Neural progenitor cell (in vitro differentiated cells): ENCODE results near the gene ZNF423. TPM values are rescaled to one million over a fixed set of nuclear protein-coding genes. Genes with fewer than 3 reads are reported as not detected.

Experiments
- DNase-seq: peaks from one replicate; pipeline ENCODE4 v3.0.0-alpha.2; 2016; ENCODE audit warnings: low spot score
- H2AFZ ChIP-seq: fragments of 200-600 bp; sonication (generic); replicated peaks from 2 replicates; pipeline ENCODE4 v1.6.1; 2016; ENCODE audit warnings: antibody characterized with exemption
- H3F3A ChIP-seq: fragments of 200-600 bp; sonication (generic); 2 replicates; pipeline ENCODE4 v1.6.1; 2016; ENCODE audit warnings: antibody characterized with exemption, low read depth
- H3K27ac ChIP-seq: fragments of 200-600 bp; sonication (generic); 2 replicates; pipeline ENCODE4 v1.5.1; 2016; ENCODE audit warnings: mild to moderate bottlenecking
- H3K27me3 ChIP-seq: fragments of 200-600 bp; sonication (generic); 2 replicates; pipeline ENCODE4 v1.6.1; 2016; ENCODE audit warnings: mild to moderate bottlenecking, moderate library complexity
- H3K36me3 ChIP-seq: fragments of 200-600 bp; sonication (generic); 2 replicates; pipeline ENCODE4 v1.5.1; 2016
- H3K4me1 ChIP-seq: fragments of 200-600 bp; sonication (generic); 2 replicates; pipeline ENCODE4 v1.6.1; 2016; ENCODE audit warnings: mixed run types
- H3K4me2 ChIP-seq: fragments of 200-600 bp; sonication (generic); 2 replicates; pipeline ENCODE4 v1.6.1; 2016
- H3K4me3 ChIP-seq: fragments of 200-600 bp; sonication (generic); 2 replicates; pipeline ENCODE4 v1.5.1; 2016
- H3K79me2 ChIP-seq: fragments of 200-600 bp; sonication (generic); 2 replicates; pipeline ENCODE4 v1.6.1; 2016; ENCODE audit warnings: low read depth
- H3K9ac ChIP-seq: fragments of 200-600 bp; sonication (generic); 2 replicates; pipeline ENCODE4 v1.6.1; 2016
- H3K9me3 ChIP-seq: fragments of 200-600 bp; sonication (generic); 2 replicates; pipeline ENCODE4 v1.5.1; 2016; ENCODE audit warnings: low read depth
- H4K20me1 ChIP-seq: fragments of 200-600 bp; sonication (generic); 2 replicates; pipeline ENCODE4 v1.6.1; 2016; ENCODE audit warnings: low read depth
- H3K27ac Mint-ChIP-seq: 3 replicates; pipeline ENCODE4 v1.8.0; 2021; ENCODE audit warnings: mixed read lengths
- H3K27me3 Mint-ChIP-seq: 2 replicates; pipeline ENCODE4 v1.8.0; 2022; ENCODE audit warnings: low read depth, mild to moderate bottlenecking, inconsistent platforms, moderate library complexity, mixed read lengths; ENCODE audit not compliant: insufficient read depth
- H3K36me3 Mint-ChIP-seq: 3 replicates; pipeline ENCODE4 v1.8.0; 2021; ENCODE audit warnings: mixed read lengths
- H3K4me1 Mint-ChIP-seq: 3 replicates; pipeline ENCODE4 v1.8.0; 2021; ENCODE audit warnings: mixed read lengths
- H3K4me3 Mint-ChIP-seq: 3 replicates; pipeline ENCODE4 v1.8.0; 2021; ENCODE audit warnings: mild to moderate bottlenecking, moderate library complexity, mixed read lengths
- H3K9me3 Mint-ChIP-seq: 3 replicates; pipeline ENCODE4 v1.8.0; 2020; ENCODE audit warnings: mixed read lengths
- CTCF ChIP-seq: fragments of 200-600 bp; sonication (generic); IDR thresholded peaks from 2 replicates; pipeline ENCODE4 v1.5.1; 2017; ENCODE audit warnings: antibody characterized with exemption, mild to moderate bottlenecking
- EZH2 ChIP-seq: fragments of 200-600 bp; sonication (generic); IDR thresholded peaks from 2 replicates; pipeline ENCODE4 v1.6.1; 2017; ENCODE audit warnings: antibody characterized with exemption, mild to moderate bottlenecking, moderate library complexity
- EZH2phosphoT487 ChIP-seq: fragments of 200-600 bp; sonication (generic); IDR thresholded peaks from 2 replicates; pipeline ENCODE4 v1.6.1; 2017; ENCODE audit warnings: antibody characterized with exemption
- total RNA-seq: library from RNA; depleted of rRNA; stranded (reverse); fragments of >200 nt; gene quantifications from 2 replicates; pipeline ENCODE4 v1.2.3, GENCODE V29; 2015; ENCODE audit warnings: low replicate concordance

Gene ZNF423
- total RNA-seq, 1 donor from 2014 or later, result 21.9 TPM

DNA sequence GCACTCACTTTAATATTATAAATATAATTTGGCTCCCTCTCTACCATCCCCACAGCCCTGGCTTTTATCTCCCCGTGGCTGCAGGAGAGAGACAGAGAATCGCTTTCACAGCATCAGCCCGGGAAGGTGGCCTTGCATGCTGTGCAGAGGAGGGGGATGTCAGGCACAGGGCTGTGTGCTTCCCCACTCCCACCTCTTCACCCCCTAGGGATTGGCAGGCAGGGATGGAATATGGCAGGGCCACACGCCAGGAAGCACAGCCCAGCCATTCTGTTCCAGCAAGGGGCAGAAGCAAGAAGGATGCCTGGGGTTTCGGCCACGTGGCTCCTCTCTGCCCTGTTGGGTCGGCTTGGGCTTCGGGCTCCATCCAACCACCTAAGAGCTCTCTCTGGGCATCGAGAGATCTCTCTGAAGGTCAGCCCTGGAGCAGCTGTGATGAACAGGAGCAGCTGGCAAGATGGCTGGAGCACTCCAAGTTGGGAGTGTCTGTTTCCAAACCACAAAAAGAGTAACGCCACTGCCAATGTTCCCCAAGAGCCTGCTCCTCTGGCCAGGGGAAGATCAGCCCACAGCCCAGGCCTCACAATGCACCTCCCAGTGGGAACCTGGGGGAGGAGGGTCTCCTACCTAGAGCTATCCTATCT is 259.1 kb downstream of the ZNF423 start:
- no peak overlapping the region for H3K9ac ChIP-seq
- peaks cover 43% of the 10 kb centered on the region for H3F3A ChIP-seq

DNA sequence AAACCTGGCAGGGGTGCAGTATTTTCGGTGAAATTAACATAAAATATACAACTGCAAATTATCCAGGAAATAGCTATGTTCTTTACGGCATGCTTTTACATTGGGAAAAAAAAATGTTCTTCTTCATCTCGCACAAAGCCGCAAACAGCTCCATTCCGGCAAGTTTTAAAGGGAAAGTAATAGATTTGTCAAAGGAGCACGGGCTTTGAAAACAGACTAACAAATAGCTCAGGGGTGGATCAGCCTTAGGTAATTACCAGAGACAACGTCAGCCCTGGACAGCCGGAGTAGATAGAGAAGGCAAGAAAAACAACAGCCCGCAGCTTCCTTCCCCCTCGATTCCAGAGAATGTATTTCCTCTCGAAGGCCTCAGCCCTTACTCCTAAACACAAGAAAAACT is 259.8 kb downstream of the ZNF423 start:
- Mint-ChIP-seq H3K9me3 (no peaks in the 10 kb centered on the region), H3K4me3 (peak overlapping the region; percentile 33), H3K4me1 (peaks cover 82% of the 10 kb centered on the region), H3K27me3 (peaks cover 5% of the 10 kb centered on the region), H3K36me3 (no peaks in the 10 kb centered on the region), H3K27ac (no peak overlapping the region)
- TF ChIP-seq EZH2, result no peak
- no peak for TF ChIP-seq CTCF
- H3K9me3 ChIP-seq, result no peaks in the 10 kb centered on the region
- peaks cover 43% of the 10 kb centered on the region for H3F3A ChIP-seq
- H3K4me1 ChIP-seq, result peaks cover 41% of the 10 kb centered on the region
- H4K20me1 ChIP-seq, result peaks cover 59% of the 10 kb centered on the region
- no peak overlapping the region for H2AFZ ChIP-seq
- H3K4me2 ChIP-seq, result peak overlapping the region; percentile 55
- DNase-seq, result peak; percentile 64
- H3K9ac ChIP-seq, result no peak overlapping the region
- H3K27ac ChIP-seq, result peak overlapping the region; percentile 54
- no peak overlapping the region for H3K4me3 ChIP-seq
- H3K36me3 ChIP-seq, result no peaks in the 10 kb centered on the region
- peaks cover 56% of the 10 kb centered on the region for H3K79me2 ChIP-seq
- H3K27me3 ChIP-seq, result no peaks in the 10 kb centered on the region

More for the DNA sequence above, 259.1 kb downstream of the ZNF423 start:
- Mint-ChIP-seq H3K36me3 (no peaks in the 10 kb centered on the region), H3K9me3 (no peaks in the 10 kb centered on the region), H3K27me3 (peaks cover 5% of the 10 kb centered on the region), H3K4me1 (peaks cover 77% of the 10 kb centered on the region), H3K4me3 (no peak overlapping the region), H3K27ac (no peak overlapping the region)
- H3K27ac ChIP-seq, result peak overlapping the region; percentile 54
- no peaks in the 10 kb centered on the region for H3K27me3 ChIP-seq
- H3K36me3 ChIP-seq, result no peaks in the 10 kb centered on the region
- H3K79me2 ChIP-seq, result peaks cover 50% of the 10 kb centered on the region
- no peak overlapping the region for H2AFZ ChIP-seq
- TF ChIP-seq CTCF (no peak), EZH2 (no peak), EZH2phosphoT487 (no peak)
- peak overlapping the region; percentile 55 for H3K4me2 ChIP-seq
- H3K4me1 ChIP-seq, result peaks cover 41% of the 10 kb centered on the region
- no peak overlapping the region for H3K4me3 ChIP-seq
- peaks cover 66% of the 10 kb centered on the region for H4K20me1 ChIP-seq
- DNase-seq, result no peak
- no peaks in the 10 kb centered on the region for H3K9me3 ChIP-seq

DNA sequence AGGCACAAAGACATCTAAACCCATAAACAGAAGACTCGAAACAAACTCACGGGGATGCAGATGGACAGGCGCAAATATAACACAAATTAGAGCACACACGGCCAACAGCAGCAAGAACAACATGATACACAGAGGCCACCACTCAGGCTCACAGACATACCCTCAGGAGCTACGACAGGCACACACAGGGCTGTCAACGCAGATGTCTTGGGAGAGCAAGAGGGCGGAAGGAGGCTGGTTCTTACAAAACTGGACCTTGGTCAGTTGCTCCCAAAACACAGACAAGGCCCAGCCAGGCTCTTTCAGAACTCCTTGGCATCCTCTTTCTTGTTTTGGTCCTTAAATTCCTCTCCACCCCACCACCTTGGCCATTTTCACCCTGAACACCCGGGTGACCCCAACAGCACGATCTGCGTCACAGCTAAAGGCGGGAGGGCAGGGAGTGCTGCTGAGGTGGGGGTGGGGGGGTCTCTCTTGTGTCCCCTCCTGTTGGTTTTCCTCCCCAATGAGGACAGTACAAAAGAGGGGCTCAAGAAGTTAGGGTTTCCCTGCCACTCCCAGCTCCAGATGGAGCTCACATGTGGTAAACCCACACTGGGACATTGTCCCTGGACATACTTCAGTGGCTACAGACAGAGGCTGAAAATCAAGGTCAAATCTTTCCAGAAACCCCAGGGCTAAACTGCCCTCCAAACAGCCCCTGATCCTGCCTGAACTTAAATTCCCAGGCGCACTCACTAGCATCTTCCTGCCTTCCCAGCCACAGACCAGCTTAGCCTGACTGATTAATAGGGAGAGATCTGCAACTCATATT is 261.0 kb downstream of the ZNF423 start:
- peaks cover 43% of the 10 kb centered on the region for H3F3A ChIP-seq
- H3K4me1 ChIP-seq, result peaks cover 46% of the 10 kb centered on the region
- Mint-ChIP-seq H3K27ac (peak overlapping the region; percentile 23), H3K27me3 (peaks cover 5% of the 10 kb centered on the region), H3K36me3 (no peaks in the 10 kb centered on the region), H3K4me1 (peaks cover 83% of the 10 kb centered on the region), H3K9me3 (no peaks in the 10 kb centered on the region), H3K4me3 (peak overlapping the region; percentile 20)
- no peak overlapping the region for H2AFZ ChIP-seq
- no peaks in the 10 kb centered on the region for H3K9me3 ChIP-seq
- TF ChIP-seq EZH2, result no peak
- TF ChIP-seq CTCF, result no peak
- no peak for TF ChIP-seq EZH2phosphoT487
- no peak overlapping the region for H3K9ac ChIP-seq
- no peak for DNase-seq
- peaks cover 48% of the 10 kb centered on the region for H3K79me2 ChIP-seq
- no peaks in the 10 kb centered on the region for H3K27me3 ChIP-seq
- H3K27ac ChIP-seq, result no peak overlapping the region
- peaks cover 58% of the 10 kb centered on the region for H4K20me1 ChIP-seq
- H3K4me2 ChIP-seq, result peak overlapping the region; percentile 7
- H3K36me3 ChIP-seq, result no peaks in the 10 kb centered on the region
- no peak overlapping the region for H3K4me3 ChIP-seq
